ENCODE measurements around the gene EFTUD2. TPM values are rescaled to one million over a fixed set of nuclear protein-coding genes. Genes with fewer than 3 reads are reported as not detected.

The EFTUD2 gene
- total and polyA plus RNA-seq, 2 experiments from 2014 or later: 60.1 to 63.7 TPM

- Histone ChIP-seq H2AFZ (no peak overlapping the region), H3K4me2 (ENCODE audit: unreplicated experiment) (no peak overlapping the region), H3F3A (ENCODE audit: insufficient read depth) (no peaks in the 10 kb centered on the region), H3K9me2 (ENCODE audit: insufficient read depth) (no peaks in the 10 kb centered on the region), H3K4me1 (ENCODE audit: insufficient read depth) (no peaks in the 10 kb centered on the region), H3K4me3 (no peak overlapping the region), H3K27me3 (replicated peaks; ENCODE audit: insufficient read depth) (no peaks in the 10 kb centered on the region), H4K20me1 (ENCODE audit: insufficient read depth) (no peaks in the 10 kb centered on the region), H3K36me3 (ENCODE audit: low read depth) (no peaks in the 10 kb centered on the region), H3K9me3 (ENCODE audit: low read depth) (no peaks in the 10 kb centered on the region), H3K79me2 (ENCODE audit: insufficient read depth) (no peaks in the 10 kb centered on the region), H3K27ac (no peak overlapping the region), H3K9ac (no peak overlapping the region)
- WGBS, 2 experiments (ENCODE audit: low coverage in 1 of 2, low lambda C conversion rate in 2 of 2, missing lambda C conversion rate in 2 of 2): 98 to 100% methylated on average over 15 of the region's 15 CpGs
- TF ChIP-seq EZH2 (IDR thresholded peaks at IDR 0.05; ENCODE audit: insufficient read depth, poor library complexity, severe bottlenecking) (no peak), EZH2phosphoT487 (IDR thresholded peaks at IDR 0.05; ENCODE audit: insufficient read depth, low read depth) (no peak)
- in situ Hi-C loops (cut with MboI): loop anchor here (10.0 kb wide), 1 partner anchor 87 kb away; no protein-coding TSS in a partner anchor
- no peak for DNase-seq
Observed at GRCh38 chr17:44928136-44928535, 28.9 kb upstream of the EFTUD2 start.

GRCh38 chr17:44927696-44928095, 28.5 kb upstream of the EFTUD2 start:
- Histone ChIP-seq H3K4me2 (ENCODE audit: unreplicated experiment) (no peak overlapping the region), H3K27me3 (replicated peaks; ENCODE audit: insufficient read depth) (no peaks in the 10 kb centered on the region), H3K9me2 (ENCODE audit: insufficient read depth) (no peaks in the 10 kb centered on the region), H3K36me3 (ENCODE audit: low read depth) (no peaks in the 10 kb centered on the region), H3F3A (ENCODE audit: insufficient read depth) (no peaks in the 10 kb centered on the region), H3K9ac (no peak overlapping the region), H3K9me3 (ENCODE audit: low read depth) (no peaks in the 10 kb centered on the region), H2AFZ (no peak overlapping the region), H3K79me2 (ENCODE audit: insufficient read depth) (no peaks in the 10 kb centered on the region), H3K4me1 (ENCODE audit: insufficient read depth) (no peaks in the 10 kb centered on the region), H3K4me3 (no peak overlapping the region), H3K27ac (no peak overlapping the region), H4K20me1 (ENCODE audit: insufficient read depth) (no peaks in the 10 kb centered on the region)
- DNase-seq: no peak
- in situ Hi-C loops (cut with MboI): loop anchor here (10.0 kb wide), 1 partner anchor 87 kb away; no protein-coding TSS in a partner anchor
- 97 to 98% methylated on average over 3 of the region's 3 CpGs for WGBS, 2 experiments (ENCODE audit: low coverage in 1 of 2, low lambda C conversion rate in 2 of 2, missing lambda C conversion rate in 2 of 2)
- no peak for TF ChIP-seq EZH2 (IDR thresholded peaks at IDR 0.05; ENCODE audit: insufficient read depth, poor library complexity, severe bottlenecking)
- no peak for TF ChIP-seq EZH2phosphoT487 (IDR thresholded peaks at IDR 0.05; ENCODE audit: insufficient read depth, low read depth)

DNA sequence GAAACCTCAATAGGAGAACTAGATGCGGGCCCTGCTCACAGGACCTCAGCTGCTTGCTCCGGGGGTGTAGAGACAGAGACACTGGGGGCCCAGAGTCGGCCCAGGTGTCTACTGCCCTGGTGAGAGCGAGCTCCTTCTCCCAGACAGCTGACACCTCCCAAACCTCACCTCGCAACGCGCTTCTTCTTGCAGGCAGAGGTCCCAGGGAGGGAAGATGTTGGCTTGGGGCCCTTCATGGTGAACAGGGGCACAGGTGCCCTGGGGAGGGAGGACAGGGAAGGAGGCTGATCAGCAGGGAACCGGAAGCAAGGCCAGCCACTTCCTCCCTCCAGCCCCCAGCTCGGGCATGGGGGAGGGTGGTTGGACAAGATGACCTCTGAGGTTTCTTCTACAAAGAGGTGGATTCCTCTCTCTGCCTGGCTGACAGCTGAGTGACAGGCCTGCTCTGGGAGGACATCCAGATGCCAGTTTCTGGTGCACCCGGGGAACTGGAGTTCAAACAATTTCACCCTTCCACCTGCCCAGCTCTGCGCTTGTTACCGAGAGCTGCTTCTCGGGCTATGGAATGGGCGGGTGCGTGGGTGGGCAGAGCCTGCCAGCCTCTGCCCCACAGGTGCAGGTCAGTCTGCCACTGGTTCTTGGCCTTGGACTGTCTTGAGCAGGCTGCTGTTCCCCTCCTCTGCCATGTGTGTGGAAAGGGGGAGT, 27.7 kb upstream of the EFTUD2 start:
- Histone ChIP-seq H3K4me2 (ENCODE audit: unreplicated experiment) (no peak overlapping the region), H3K4me1 (ENCODE audit: insufficient read depth) (no peaks in the 10 kb centered on the region), H3K9me3 (ENCODE audit: low read depth) (no peaks in the 10 kb centered on the region), H3K9me2 (ENCODE audit: insufficient read depth) (no peaks in the 10 kb centered on the region), H4K20me1 (ENCODE audit: insufficient read depth) (no peaks in the 10 kb centered on the region), H3F3A (ENCODE audit: insufficient read depth) (no peaks in the 10 kb centered on the region), H3K4me3 (no peak overlapping the region), H3K79me2 (ENCODE audit: insufficient read depth) (no peaks in the 10 kb centered on the region), H3K27me3 (replicated peaks; ENCODE audit: insufficient read depth) (no peaks in the 10 kb centered on the region), H3K27ac (no peak overlapping the region), H2AFZ (no peak overlapping the region), H3K36me3 (ENCODE audit: low read depth) (no peaks in the 10 kb centered on the region), H3K9ac (no peak overlapping the region)
- 98 to 99% methylated on average over 15 of the region's 15 CpGs for WGBS, 2 experiments (ENCODE audit: low coverage in 1 of 2, low lambda C conversion rate in 2 of 2, missing lambda C conversion rate in 2 of 2)
- no peak for DNase-seq
- in situ Hi-C loops (cut with MboI): loop anchor here (10.0 kb wide), 1 partner anchor 88 kb away; no protein-coding TSS in a partner anchor
- no peak for TF ChIP-seq EZH2phosphoT487 (IDR thresholded peaks at IDR 0.05; ENCODE audit: insufficient read depth, low read depth)

DNA sequence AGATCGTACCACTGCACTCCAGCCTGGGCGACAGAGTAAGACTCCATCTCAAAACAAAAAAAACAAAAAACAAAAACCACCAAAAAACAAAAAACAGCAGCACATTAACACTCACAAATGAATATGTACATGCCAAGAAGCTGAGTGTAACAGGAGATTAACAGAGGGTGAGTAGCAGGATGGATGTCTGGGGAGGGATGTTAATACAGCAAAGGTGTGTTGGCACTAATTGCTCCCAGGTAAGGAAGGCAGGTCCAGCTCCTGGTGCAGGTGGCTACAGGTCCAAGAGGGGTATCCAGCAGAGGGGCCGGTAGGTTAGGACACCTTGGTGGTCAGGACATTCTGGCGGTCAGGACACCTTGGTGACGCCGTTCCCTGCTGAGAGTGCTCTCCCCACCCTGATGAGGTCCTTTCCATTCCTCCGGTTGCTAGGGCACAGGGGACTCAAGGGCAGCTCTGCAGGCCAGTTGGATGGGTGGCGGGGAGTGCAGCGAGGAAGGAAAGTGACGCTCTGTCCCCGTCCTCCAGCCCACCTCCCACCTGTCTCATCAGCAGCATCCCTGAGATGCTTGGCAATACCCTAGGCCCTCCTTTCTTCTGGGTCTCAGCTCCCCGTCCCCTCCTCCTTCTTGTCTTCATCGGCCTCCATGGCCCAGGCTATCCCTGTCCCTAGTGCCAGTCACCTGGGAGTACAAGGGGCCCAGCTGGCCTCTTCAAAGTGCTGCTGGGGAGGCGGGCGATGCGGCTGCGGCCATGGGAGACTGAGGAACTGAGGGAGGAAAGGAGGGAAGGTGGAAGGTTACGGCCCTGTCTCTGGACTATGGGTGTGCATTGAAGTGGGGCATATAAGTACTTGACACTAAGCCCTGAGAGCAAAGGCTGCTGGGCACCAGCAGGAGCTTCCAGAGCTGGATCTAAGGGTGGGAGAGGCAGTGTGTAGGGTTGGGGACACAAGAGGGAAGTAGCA, 26.8 kb upstream of the EFTUD2 start:
- Histone ChIP-seq H3K9ac (no peak overlapping the region), H3K4me2 (ENCODE audit: unreplicated experiment) (no peak overlapping the region), H3K9me2 (ENCODE audit: insufficient read depth) (no peaks in the 10 kb centered on the region), H3K79me2 (ENCODE audit: insufficient read depth) (no peaks in the 10 kb centered on the region), H3K36me3 (ENCODE audit: low read depth) (no peaks in the 10 kb centered on the region), H3K27ac (no peak overlapping the region), H2AFZ (no peak overlapping the region), H3K9me3 (ENCODE audit: low read depth) (no peaks in the 10 kb centered on the region), H3K4me1 (ENCODE audit: insufficient read depth) (no peaks in the 10 kb centered on the region), H3K4me3 (no peak overlapping the region), H3K27me3 (replicated peaks; ENCODE audit: insufficient read depth) (no peaks in the 10 kb centered on the region), H4K20me1 (ENCODE audit: insufficient read depth) (no peaks in the 10 kb centered on the region), H3F3A (ENCODE audit: insufficient read depth) (no peaks in the 10 kb centered on the region)
- in situ Hi-C loops (cut with MboI): loop anchor here (10.0 kb wide), 1 partner anchor 89 kb away; no protein-coding TSS in a partner anchor
- TF ChIP-seq EZH2 (IDR thresholded peaks at IDR 0.05; ENCODE audit: insufficient read depth, poor library complexity, severe bottlenecking) (no peak), EZH2phosphoT487 (IDR thresholded peaks at IDR 0.05; ENCODE audit: insufficient read depth, low read depth) (no peak)
- 96 to 97% methylated on average over 18 of the region's 18 CpGs for WGBS, 2 experiments (ENCODE audit: low coverage in 1 of 2, low lambda C conversion rate in 2 of 2, missing lambda C conversion rate in 2 of 2)
- no peak for DNase-seq

All from GM23248 (cell line).